ENCODE measurements around the gene ATG4D. TPM values are rescaled to one million over a fixed set of nuclear protein-coding genes. Genes with fewer than 3 reads are reported as not detected.

Gene ATG4D
- total and polyA plus RNA-seq, 10 of the 15 experiments (the other 5 are each of a cell fraction or from before 2014, with no cell fraction given), result 0.39 to 28.7 (median 13.4) TPM

DNA sequence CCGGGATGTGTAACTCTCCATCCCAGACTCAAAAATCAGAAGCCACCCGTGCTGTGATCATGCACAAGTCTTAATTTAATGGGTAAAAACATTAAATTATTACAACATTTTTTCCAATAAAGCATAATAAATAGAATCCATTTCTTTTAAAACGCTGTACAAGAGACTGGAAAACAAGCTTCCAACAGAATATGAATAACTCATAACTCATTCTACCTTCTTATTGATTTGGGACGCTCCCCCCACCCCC, 22.6 kb downstream of the ATG4D start:
- Histone ChIP-seq H3K27ac (ENCODE audit: control insufficient read depth, insufficient read depth) (peak overlapping the region; percentile 88), H2AFZ (ENCODE audit: control insufficient read depth, low read depth, low read length) (no peak overlapping the region; the same call in 1 of the 2 replicates), H3K27me3 (replicated peaks in 1 of 2; ENCODE audit: control insufficient read depth in 2 of 2, insufficient read depth in 2 of 2, low read length in 1 of 2) (no peaks in the 10 kb centered on the region), H3K36me3 (ENCODE audit: control insufficient read depth in 2 of 2, insufficient read depth in 2 of 2, low read length in 1 of 2) (peaks cover 0 to 5% of the 10 kb centered on the region in 2 experiments; a peak in 2 of 4 replicates), H3K9ac (ENCODE audit: control insufficient read depth, insufficient read depth, low read length) (peak overlapping the region; percentile 51), H4K20me1 (ENCODE audit: control insufficient read depth, insufficient read depth) (no peaks in the 10 kb centered on the region), H3K79me2 (ENCODE audit: control insufficient read depth, insufficient read depth, low read length) (peaks cover 13% of the 10 kb centered on the region), H3K4me3 (peak overlapping the region; percentile 71; the same call in 1 of the 2 replicates), H3K9me3 (replicated peaks; ENCODE audit: control insufficient read depth, insufficient read depth, low read length) (no peaks in the 10 kb centered on the region), H3K4me1 (ENCODE audit: control insufficient read depth, insufficient read depth, low read length) (peaks cover 23% of the 10 kb centered on the region), H3K4me2 (ENCODE audit: control insufficient read depth, insufficient read depth) (peak overlapping the region; percentile 93)
- no TSS peak for BruUV-seq (replicated peaks)
- ChIA-PET CTCF (interaction anchor here (0.5 to 3.3 kb wide), 9 partner anchors 13 to 226 kb away, joined by 3 to 13 read pairs (median 3); partner anchors contain the start of gene QTRT1), RAD21 (ENCODE audit: unreplicated experiment) (interaction anchor here (0.6 to 2.0 kb wide), 6 partner anchors 12 to 154 kb away, joined by 3 to 9 read pairs (median 4); no protein-coding TSS in a partner anchor), SMC1A (ENCODE audit: uncharacterized antibody, unreplicated experiment) (interaction anchor here (0.6 to 2.4 kb wide), 3 partner anchors 24 to 166 kb away, joined by 3 to 7 read pairs (median 3); no protein-coding TSS in a partner anchor), POLR2A (interaction anchor here (0.6 to 1.9 kb wide), 8 partner anchors 19 to 302 kb away, joined by 3 to 9 read pairs (median 3); no protein-coding TSS in a partner anchor)
- WGBS (ENCODE audit: insufficient coverage, insufficient replicate concordance, low lambda C conversion rate, missing lambda C conversion rate), result 0% methylated on average over 4 of the region's 4 CpGs
- FAIRE-seq (no peak), DNase-seq (ENCODE audit: low read depth, low spot score) (no peak), ATAC-seq (no peak)
- in situ Hi-C loops (cut with MboI), result loop anchor here (5.0 kb wide), 1 partner anchor 154 kb away; no protein-coding TSS in a partner anchor
- intact Hi-C loops (cut with micrococcal nuclease; ENCODE audit: unreplicated experiment), result loop anchor here (1.0 to 5.0 kb wide), 3 partner anchors 23 to 164 kb away; partner anchors contain the start of genes ATG4D, CDC37 and ILF3
- TF ChIP-seq RBBP5 (conservative IDR thresholded peaks at IDR 0.05) (no peak), SP1 (IDR thresholded peaks at IDR 0.05; ENCODE audit: low read depth, low read length) (no peak), TBL1XR1 (IDR thresholded peaks at IDR 0.05; ENCODE audit: low read depth, low read length) (no peak), PML (IDR thresholded peaks at IDR 0.05; ENCODE audit: low read length) (no peak), BCL11A (IDR thresholded peaks at IDR 0.05; ENCODE audit: low read depth, low read length) (no peak), MTA3 (IDR thresholded peaks at IDR 0.05; ENCODE audit: borderline replicate concordance, low read length) (no peak), SREBF2 (IDR thresholded peaks at IDR 0.05; ENCODE audit: low read length) (no peak), MYC (IDR thresholded peaks at IDR 0.05; ENCODE audit: insufficient read depth, insufficient read length, insufficient replicate concordance, low read length, severe bottlenecking) (no peak), ATF2 (IDR thresholded peaks at IDR 0.05; ENCODE audit: low read length) (no peak), MLLT1 (IDR thresholded peaks at IDR 0.05) (no peak), ATF3 (IDR thresholded peaks at IDR 0.05; ENCODE audit: borderline replicate concordance, extremely low read depth, low read depth, low read length) (no peak), SMAD1 (IDR thresholded peaks at IDR 0.05; ENCODE audit: low read depth, partially characterized antibody) (no peak), ATF7 (IDR thresholded peaks at IDR 0.05; ENCODE audit: low read depth) (no peak; the same call in 1 of the 2 replicates), CHD4 (IDR thresholded peaks at IDR 0.05) (no peak), IKZF1 (conservative IDR thresholded peaks at IDR 0.05) (no peak), CBX3 (IDR thresholded peaks at IDR 0.05; ENCODE audit: borderline replicate concordance, low read depth) (no peak), KDM1A (IDR thresholded peaks at IDR 0.05; ENCODE audit: borderline replicate concordance) (no peak), KLF5 (IDR thresholded peaks at IDR 0.05; ENCODE audit: partially characterized antibody) (no peak)
- TF ChIP-seq, protein P1, sequence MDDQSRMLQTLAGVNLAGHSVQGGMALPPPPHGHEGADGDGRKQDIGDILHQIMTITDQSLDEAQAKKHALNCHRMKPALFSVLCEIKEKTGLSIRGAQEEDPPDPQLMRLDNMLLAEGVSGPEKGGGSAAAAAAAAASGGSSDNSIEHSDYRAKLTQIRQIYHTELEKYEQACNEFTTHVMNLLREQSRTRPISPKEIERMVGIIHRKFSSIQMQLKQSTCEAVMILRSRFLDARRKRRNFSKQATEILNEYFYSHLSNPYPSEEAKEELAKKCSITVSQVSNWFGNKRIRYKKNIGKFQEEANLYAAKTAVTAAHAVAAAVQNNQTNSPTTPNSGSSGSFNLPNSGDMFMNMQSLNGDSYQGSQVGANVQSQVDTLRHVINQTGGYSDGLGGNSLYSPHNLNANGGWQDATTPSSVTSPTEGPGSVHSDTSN (IDR thresholded peaks at IDR 0.05; ENCODE audit: insufficient replicate concordance, low read depth, low read length), result no peak
- TF ChIP-seq, protein P2, sequence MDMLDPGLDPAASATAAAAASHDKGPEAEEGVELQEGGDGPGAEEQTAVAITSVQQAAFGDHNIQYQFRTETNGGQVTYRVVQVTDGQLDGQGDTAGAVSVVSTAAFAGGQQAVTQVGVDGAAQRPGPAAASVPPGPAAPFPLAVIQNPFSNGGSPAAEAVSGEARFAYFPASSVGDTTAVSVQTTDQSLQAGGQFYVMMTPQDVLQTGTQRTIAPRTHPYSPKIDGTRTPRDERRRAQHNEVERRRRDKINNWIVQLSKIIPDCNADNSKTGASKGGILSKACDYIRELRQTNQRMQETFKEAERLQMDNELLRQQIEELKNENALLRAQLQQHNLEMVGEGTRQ (IDR thresholded peaks at IDR 0.05; ENCODE audit: borderline replicate concordance, low read depth, low read length), result no peak

Measured in GM12878 (cell line).